GM12864 (cell line): ENCODE results near the gene SLC30A1.

ENCODE experiments used
- DNase-seq: peaks from one replicate; pipeline ENCODE4 v3.0.0-alpha.2; 2011; ENCODE audit warnings: low read depth
- H3K4me3 ChIP-seq: 2 replicates; pipeline ENCODE4 v1.5.1; 2011; ENCODE audit warnings: mild to moderate bottlenecking, low read depth, low read length, control low read depth
- CTCF ChIP-seq: IDR thresholded peaks from 2 replicates; pipeline ENCODE4 v1.5.1; 2011; ENCODE audit warnings: low read depth, mild to moderate bottlenecking, moderate library complexity, low read length, control low read depth, inconsistent platforms; ENCODE audit errors: missing control alignments

The SLC30A1 gene

GRCh38 chr1:211613108-211613947 is 34.4 kb upstream of the SLC30A1 start:
- DNase-seq, result no peak
- H3K4me3 ChIP-seq, result no peak overlapping the region
- no peak for TF ChIP-seq CTCF

- H3K4me3 ChIP-seq, result no peak overlapping the region
- TF ChIP-seq CTCF, result no peak
- no peak for DNase-seq
These were observed 33.8 kb upstream of the SLC30A1 start for GRCh38 chr1:211612786-211613107.

GRCh38 chr1:211611818-211612217 is 32.9 kb upstream of the SLC30A1 start:
- no peak for TF ChIP-seq CTCF
- DNase-seq, result no peak
- H3K4me3 ChIP-seq, result no peak overlapping the region

- H3K4me3 ChIP-seq, result no peak overlapping the region
- no peak for TF ChIP-seq CTCF
- no peak for DNase-seq
These were observed 32.0 kb upstream of the SLC30A1 start for GRCh38 chr1:211610779-211611556.

- no peak overlapping the region for H3K4me3 ChIP-seq
- DNase-seq, result no peak
- no peak for TF ChIP-seq CTCF
These were observed 30.4 kb upstream of the SLC30A1 start for GRCh38 chr1:211609120-211610024.

- H3K4me3 ChIP-seq, result no peak overlapping the region
- DNase-seq, result no peak
- TF ChIP-seq CTCF, result no peak
These were observed 29.0 kb upstream of the SLC30A1 start for GRCh38 chr1:211607754-211608473.
